Measurements from ENCODE around the gene ZNF341. TPM values are rescaled to one million over a fixed set of nuclear protein-coding genes. Genes with fewer than 3 reads are reported as not detected.

The ZNF341 gene
- total RNA-seq, 1 donor from 2014 or later: 2.4 TPM

DNA sequence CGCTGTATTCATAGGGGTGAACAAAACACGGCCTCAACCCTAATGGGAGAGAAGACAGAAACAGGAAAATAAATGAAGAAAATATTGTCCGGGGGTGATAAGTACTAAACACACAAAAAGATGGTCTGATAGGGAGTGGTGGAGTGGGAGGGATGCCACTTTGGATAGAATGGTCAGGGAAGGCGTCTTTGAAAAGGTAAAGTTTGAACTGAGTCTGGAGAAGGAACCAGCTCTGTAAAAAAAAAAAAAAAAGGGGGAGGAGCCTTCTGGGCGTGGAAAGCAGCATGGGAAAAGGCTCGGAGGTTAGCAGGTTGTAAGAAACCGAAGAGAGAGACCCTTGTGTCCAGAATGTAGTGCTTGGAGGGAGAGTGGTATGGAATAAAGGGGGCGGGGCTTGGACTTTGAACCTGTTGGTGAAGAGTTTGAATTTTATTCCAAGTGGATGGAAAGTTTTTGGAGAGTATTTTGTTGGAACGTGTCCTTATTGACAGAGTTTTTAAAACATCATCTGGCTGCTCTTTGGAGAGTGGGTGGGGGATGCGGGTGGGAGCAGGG, 81.2 kb downstream of the ZNF341 start:
- ATAC-seq (no peak), DNase-seq (no peak)
- intact Hi-C loops (cut with micrococcal nuclease): no loop called here

DNA sequence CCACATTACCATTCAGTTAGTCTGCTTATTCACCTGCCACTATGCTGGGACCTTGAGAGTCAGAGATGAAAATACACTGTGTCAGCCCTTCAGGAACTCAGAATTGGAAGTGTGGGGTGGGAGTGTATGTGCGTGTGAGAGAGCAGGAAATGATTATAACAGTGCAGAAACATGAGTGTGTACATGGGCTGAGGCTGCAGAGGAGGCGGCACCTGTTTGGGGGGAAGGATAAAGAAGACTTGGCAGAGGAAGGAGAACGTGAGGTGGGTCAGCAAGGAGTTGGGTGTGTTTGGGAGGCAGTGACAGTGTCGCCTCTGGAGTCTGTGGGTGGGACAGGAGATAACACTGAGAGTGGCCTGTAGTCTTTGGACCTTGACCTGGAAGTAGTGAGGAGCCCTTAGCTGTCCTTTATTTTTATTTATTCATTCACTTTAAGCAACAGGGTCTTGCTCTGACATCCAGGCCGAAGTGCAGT, 82.5 kb downstream of the ZNF341 start:
- ATAC-seq (no peak), DNase-seq (no peak)
- intact Hi-C loops (cut with micrococcal nuclease): no loop called here

DNA sequence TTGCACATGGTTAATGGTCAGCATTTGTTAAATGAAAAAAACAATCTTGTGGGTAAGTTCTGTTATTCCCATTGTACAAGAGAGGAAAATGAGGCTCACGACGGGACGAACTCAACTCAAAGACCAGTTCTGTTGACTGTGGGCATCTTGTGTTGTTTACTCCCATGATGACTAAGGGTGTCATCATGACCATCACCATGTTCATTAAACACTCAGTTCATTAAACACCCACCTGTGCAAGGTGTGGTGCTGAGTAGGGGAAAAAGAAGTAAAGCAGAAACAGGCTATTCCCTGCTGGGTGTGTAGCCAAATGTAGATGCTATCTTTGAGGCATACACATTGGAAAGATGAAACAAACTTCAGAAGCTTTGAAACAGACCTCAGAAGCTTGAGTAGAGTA, 83.9 kb downstream of the ZNF341 start:
- ATAC-seq (no peak), DNase-seq (no peak)
- intact Hi-C loops (cut with micrococcal nuclease): no loop called here

DNA sequence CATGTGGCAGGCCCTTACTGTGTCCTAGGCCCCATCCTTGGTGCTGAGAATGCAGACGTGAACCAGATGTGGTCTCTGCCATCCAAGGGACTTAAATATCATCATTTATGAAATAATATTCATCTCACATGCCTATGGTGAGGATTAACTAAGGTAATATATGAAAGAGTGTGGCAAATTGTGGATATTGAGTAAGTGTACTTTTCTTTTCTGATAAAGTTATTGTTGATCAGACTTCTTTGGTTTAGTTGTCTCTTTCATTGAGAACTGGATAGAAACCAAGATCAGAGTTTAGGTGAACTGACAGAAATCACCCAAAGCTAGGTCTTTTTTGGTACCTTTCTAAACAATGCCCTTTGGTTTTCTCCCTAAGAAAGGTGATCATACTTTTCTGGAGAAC, 84.4 kb downstream of the ZNF341 start:
- DNase-seq (no peak), ATAC-seq (no peak)
- intact Hi-C loops (cut with micrococcal nuclease): no loop called here

DNA sequence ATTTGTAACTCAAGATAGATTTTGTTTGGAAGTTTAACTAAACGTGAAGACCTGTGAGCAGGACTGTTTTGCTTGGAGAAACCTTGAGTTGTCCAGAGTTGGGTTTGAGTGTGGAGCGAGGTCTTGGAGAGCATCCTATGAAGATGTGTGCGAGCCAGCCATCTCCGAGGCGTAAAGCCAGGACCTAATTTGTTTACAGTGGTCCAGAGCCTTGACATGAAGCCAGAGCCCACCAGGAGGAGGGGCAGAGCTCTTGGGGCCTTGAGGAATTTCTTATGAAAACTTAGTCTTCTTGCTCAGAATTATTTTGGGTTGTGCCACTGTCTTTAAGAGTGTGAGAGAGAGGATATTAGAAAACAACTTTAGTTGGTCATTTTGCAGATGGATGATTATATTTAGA, 85.6 kb downstream of the ZNF341 start:
- DNase-seq (no peak), ATAC-seq (no peak)
- intact Hi-C loops (cut with micrococcal nuclease): no loop called here

DNA sequence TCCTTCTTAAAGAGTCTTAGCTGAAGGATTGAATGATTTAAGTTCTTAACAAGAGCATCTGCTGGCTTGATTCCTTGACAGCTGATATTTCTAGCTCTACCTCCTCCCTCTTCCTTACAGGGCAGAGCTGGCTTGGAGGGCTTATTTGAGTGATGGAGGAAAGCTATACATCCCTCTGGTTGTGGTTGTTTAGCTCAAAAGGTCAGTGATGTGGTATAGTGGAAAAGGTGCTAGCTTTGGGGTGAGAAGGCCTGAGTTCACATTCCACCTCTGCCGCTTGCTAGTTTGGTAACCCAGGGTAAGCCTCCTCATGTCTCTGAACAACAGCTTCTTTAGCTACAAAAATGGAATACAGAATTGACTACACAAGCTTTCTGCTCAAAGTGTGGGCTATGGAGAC, 87.7 kb downstream of the ZNF341 start:
- intact Hi-C loops (cut with micrococcal nuclease): no loop called here

DNA sequence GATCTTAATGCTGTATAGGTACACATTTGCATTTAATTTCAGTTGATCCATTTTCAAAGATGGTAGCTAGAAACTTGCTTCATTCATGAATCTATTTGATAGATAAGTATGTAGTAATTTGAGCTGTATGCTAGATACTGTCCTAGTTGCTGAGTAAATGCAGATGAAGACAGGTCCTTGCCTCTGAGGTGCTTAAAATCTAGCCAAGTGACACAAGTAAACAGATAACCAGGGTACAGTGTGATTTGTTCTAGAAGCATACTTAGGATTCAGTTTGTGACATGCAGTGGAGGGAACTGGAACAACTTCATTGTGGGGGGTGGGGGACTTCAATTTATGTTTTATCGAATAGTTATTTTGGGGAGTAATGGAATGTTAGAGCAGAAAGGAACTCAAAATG, 88.6 kb downstream of the ZNF341 start:
- intact Hi-C loops (cut with micrococcal nuclease): no loop called here
- peak; percentile 58 for ATAC-seq
- DNase-seq: no peak

More for the DNA sequence above, 87.7 kb downstream of the ZNF341 start:
- ATAC-seq (no peak), DNase-seq (no peak)

DNA sequence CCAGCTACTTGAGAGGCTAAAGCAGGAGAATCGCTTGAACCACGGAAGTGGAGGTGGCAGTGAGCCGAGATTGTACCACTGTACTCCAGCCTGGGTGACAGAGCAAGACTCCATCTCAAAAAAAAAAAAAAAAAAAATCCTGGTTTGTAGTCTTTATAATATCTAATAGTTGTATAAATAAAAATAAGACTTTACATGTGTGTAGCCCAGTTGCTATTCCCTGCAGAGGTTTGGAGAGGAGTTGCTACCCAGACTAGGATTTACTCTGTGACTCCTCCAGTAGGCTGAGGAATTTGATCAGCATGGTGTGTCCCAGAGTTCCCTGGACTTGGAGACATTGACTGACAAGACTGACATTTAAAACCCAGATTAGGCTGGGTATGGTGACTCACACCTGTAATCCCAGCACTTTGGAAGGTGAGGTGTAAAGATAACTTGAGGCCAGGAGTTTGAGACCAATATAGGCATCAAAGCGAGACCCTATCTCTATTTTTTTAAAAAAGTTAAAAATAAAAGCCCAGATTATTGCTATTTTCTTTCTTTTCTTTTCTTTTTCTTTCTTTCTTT, 89.6 kb downstream of the ZNF341 start:
- ATAC-seq (peak; percentile 3), DNase-seq (no peak)
- intact Hi-C loops (cut with micrococcal nuclease): no loop called here

DNA sequence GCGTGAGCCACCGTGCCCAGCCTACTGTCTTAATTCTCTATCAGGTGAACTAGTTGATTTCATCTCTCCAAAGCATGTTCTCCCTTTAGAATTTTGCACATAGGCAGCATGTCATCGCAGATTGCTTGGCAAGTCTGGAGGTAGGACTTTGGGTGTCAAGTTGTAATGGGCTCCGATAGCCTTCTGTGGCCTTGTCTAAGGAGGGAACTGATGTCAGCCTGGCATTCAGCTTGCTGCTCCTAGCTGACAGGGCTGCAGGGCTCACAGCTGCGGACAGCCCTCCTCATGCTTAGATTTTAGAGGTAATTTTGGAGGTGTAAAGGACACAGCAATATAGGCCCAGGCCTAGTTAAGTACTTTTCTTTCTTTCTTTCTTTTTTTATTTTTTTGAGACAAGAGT, 90.6 kb downstream of the ZNF341 start:
- intact Hi-C loops (cut with micrococcal nuclease): no loop called here
- ATAC-seq (peak; percentile 85), DNase-seq (no peak)

DNA sequence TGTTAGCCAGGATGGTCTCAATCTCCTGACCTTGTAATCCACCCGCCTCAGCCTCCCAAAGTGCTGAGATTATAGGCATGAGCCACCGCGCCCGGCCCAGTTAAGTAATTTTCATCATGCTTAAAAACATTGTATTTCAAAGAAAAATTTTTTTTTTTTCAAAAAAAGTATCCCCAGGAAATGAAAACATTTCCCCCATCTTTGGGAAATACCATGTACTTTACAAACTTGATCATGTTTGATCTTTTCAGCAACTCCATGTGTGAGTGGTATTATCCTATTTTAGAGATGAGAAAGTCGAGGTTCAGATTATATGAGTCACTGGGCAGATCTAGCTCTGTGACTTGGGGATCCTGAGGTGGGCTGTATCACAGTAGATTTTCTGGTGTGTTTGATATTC, 91.2 kb downstream of the ZNF341 start:
- no peak for ATAC-seq
- no peak for DNase-seq
- intact Hi-C loops (cut with micrococcal nuclease): no loop called here

DNA sequence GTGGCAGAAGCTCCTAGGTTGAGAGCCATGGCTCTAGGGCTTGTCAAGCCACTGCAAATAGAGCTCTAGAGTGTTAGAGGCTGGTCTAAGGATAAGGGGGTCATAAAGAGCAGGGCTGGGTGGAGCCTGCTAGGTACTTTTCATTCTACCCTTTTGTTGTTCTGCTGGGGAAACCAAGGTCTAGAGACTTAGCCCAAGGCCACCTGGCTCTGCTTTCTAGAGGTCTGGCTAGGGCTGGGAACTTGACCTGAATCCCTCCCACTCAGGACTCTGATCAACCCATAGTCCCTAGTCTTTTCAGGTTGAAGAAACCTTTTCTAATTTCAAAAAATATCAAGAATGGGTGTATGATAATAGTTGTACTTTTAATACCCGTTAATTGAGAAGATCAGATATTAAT, 93.1 kb downstream of the ZNF341 start:
- intact Hi-C loops (cut with micrococcal nuclease): no loop called here
- no peak for ATAC-seq

DNA sequence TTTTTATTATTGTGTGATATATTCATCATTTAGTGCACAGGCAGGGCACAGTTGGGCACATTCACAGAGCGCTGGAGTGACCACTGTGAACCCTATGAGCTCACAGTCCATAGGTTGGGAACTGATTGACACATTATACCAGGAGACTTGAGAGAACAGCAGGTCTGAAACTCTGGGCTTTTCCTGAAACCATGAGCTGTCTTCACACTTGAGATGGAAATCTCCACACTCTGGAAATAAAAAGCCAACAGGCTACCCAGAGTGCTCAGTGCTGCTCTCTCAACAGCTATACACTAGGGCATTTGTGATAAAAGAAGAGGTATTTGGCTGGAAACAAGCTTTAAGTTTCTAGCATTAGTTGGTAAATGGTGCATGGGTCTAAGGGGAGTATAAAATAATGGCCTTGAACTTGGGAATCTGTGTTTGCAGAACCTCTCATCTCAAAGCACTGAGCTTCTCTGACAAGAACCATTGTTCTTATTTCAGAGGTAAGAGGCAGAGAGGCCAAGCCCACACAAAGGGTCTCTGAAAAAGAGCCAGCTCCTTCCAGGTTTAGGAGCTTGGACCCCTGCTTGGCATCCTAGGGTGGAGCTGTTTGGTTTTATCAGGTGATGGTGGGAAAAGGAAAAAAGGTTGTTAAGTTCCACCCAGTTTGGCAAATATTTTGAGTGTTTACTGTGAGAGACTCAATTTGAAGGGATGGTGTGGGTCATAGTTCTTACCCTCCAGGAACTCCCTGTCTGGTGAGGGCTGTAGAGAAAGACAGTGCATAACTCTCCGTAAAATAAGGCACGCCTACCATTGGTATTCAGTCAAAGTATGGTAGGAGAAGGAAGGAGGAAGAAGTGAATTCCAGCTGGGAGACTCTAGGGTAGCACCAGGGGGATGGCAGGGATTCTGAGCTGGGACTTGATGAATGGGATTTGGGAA, 93.8 kb downstream of the ZNF341 start:
- intact Hi-C loops (cut with micrococcal nuclease): no loop called here

More for the DNA sequence above, 93.1 kb downstream of the ZNF341 start:
- no peak for DNase-seq

DNA sequence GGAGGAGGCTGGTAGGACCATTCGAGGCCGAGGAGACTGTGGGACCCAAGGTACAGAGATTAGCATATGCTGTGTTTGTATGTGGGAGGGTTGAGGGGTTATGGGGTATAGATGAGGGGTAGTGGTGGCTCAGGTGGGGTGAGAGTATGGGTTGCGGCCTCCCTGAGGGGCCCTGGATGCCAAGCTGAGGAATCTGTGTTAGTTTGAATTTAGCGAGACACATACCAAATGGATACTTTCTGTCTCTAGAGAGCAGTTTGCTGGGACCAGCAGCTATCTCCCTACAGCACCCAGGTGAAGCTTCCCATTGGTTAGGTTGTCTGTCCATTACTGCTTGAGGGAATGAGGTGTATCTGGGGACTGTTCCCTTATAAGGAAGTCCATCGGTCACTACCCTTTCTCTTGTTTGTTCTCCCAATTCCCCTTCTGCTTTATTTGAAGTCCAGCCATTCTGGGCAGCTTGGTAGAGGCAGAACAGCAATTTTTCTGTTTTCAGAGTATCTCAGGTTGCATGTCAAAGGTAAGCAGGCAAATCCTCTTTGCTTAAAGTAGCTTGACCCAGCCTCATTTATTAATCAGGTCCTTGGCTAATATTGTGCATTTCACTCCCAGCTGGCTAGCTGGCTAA, 94.6 kb downstream of the ZNF341 start:
- ATAC-seq (no peak), DNase-seq (no peak)
- intact Hi-C loops (cut with micrococcal nuclease): no loop called here

More for the DNA sequence above, 93.8 kb downstream of the ZNF341 start:
- ATAC-seq (no peak), DNase-seq (no peak)

DNA sequence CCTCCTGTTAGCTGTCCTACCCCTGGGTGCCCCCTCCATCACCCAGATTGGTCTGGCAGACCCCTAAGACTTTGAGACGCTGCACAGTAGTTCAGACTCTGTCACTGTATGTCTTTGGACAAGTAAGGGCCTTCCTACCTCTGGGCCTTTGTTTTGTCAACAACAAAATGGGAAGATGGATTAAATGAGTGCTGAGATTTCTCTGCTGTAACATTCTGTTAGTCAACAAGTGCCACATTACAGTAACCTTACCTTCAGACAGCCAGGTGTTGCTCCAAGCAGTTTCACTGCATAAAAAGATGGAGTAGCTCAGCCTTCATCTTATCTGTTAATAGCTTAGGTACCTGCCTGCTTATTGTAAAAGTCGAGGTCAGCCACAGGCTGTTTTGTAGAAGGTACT, 95.3 kb downstream of the ZNF341 start:
- intact Hi-C loops (cut with micrococcal nuclease): no loop called here
- no peak for DNase-seq
- no peak for ATAC-seq

DNA sequence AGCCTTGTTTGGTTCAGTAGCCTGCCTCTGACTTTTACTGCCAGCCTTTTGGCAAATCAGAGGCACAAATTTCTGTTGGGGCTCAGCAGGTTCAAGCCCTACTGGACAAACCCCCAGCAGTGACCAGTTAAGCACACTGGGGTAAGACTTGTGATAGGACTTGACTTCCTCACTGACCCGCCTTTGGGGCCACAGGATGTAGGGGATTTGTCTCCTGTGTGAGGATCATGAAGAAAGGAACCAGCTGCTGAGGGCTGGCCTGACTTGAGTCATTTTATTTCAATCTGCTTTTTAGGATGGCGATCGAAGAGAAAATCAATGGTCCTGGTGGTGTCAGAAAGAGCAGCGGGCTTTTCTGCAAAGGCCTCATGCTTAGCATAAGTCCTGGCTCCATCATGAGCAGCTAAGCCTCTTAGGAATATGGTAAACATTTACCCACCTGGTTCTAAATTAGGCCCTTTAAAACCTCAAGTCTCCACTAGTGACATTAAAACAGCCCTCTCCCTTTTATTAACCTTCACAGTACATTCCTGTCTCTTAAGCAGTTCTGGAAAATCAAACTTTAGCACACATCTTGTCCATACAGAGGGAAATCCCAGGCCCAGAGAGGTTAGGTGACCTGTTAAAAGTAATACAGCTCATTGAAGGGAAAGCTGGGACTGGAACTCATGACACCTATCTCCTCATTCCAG, 96.0 kb downstream of the ZNF341 start:
- DNase-seq (no peak), ATAC-seq (no peak)
- intact Hi-C loops (cut with micrococcal nuclease): no loop called here

DNA sequence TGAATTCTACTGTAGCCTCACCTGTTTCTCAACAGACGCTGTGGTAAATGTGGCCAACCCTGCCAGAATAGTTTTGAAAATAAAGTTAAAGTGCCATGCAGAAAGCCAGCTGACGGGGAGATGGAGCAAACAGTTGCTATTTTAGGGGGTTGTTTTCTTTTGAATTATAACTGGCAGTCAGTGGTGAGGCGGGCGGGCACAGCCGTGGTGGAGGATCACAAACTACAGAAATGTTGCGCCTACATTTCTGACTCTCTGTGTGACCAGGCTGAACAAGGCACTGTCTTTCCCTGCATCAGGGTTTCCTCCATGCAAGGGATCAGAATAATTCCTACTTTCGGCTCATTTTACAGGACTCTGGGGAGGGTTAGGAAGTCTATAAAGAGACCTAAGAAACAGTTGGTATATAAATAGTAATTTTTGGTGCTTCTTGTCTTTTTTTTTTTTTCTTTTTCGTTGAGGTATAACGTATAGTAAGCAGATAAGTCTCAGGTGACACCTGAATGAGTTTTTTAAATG, 96.6 kb downstream of the ZNF341 start:
- DNase-seq: no peak
- peak; percentile 26 for ATAC-seq
- intact Hi-C loops (cut with micrococcal nuclease): no loop called here

DNA sequence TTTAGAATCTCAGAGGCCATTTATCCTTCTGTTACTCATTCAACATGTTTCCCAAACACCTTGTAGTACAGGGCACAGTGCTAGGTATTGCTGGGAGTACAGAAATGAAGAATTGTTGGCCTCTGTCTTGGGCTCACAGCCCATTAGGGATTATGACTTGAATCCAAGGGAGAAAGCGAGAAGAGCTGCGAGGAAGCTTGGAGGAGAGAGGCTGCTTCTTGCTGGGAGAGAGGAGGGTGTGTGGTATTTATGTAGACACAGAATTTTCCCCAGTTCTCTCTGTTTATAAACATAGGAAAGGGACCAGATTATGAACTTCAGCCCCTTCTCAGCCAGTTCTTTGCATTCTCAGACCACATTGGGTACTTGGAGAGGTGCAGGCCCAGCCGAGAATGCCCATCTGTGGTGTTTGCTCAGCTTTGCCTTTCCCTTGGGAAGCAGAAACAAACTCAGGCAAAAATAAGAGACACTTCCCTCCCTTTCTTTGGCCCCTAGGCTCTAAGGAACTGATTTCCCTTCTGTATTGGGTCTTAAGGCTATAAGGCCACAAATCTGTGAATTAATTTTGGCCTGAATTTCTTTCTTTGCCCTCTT, 97.3 kb downstream of the ZNF341 start:
- ATAC-seq: peak; percentile 14
- intact Hi-C loops (cut with micrococcal nuclease): no loop called here
- DNase-seq: no peak

DNA sequence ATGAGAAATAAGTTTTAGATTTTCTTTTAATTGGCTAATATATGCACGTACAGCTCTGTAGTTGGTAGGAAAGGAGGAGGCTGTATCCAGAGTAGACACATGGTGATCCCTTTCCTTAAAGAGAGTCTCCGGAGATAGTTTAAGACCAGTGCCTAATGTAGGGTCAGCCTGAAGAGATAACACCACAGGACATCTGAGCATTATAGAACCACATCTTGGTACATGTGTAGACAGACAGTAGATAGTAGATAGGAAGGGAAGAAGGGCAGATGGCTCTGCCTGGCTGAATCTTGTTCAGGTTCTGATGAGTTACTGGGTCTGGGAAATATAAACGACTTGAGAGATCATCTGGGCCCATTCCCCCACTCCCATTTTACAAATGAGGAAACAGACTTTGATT, 97.8 kb downstream of the ZNF341 start:
- DNase-seq: no peak
- no peak for ATAC-seq
- intact Hi-C loops (cut with micrococcal nuclease): no loop called here

DNA sequence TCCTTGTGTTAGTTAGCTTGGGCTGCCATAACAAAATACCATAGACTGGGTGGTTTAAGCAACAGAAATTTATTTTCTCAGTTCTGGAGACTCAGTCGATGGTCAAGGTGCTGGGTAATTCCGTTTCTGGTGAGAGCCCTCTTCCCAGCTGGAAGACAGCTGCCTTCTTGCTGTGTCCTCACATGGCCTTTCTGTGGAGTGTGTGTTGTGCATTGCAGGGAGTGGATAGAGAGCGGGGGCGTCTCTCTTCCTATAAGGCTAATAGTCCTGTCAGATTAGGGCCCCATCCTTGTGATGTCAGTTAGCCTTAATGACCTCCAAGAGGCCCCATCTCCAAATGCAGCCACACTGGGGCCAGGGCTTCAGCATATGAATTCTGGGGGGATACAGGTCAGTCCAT, 98.6 kb downstream of the ZNF341 start:
- ATAC-seq (peak; percentile 30), DNase-seq (no peak)
- intact Hi-C loops (cut with micrococcal nuclease): no loop called here
